Liver (tissue), 9 donors: ENCODE data around the gene RET. TPM values are rescaled to one million over a fixed set of nuclear protein-coding genes. Genes with fewer than 3 reads are reported as not detected.

Source experiments
- DNase-seq: peaks from one replicate; pipeline ENCODE4 v3.0.0-alpha.2; 2017; ENCODE audit warnings: low spot score
- H3K27ac ChIP-seq, 2 donors: one replicate each; pipeline ENCODE4 v1.7.0; 2013; ENCODE audit warnings: inconsistent platforms in 2 of 2, low read length in 2 of 2, control low read depth in 1 of 2, low read depth in 1 of 2, mild to moderate bottlenecking in 1 of 2
- H3K27me3 ChIP-seq, 4 donors: one replicate each; pipeline versions ENCODE4 v1.6.1 to v1.7.0; 2013; ENCODE audit warnings: low read length in 3 of 4, inconsistent platforms in 1 of 4, mild to moderate bottlenecking in 1 of 4, moderate library complexity in 1 of 4; ENCODE audit not compliant: control insufficient read depth in 4 of 4, insufficient read depth in 4 of 4
- H3K36me3 ChIP-seq, 4 donors: one replicate each; pipeline versions ENCODE4 v1.6.1 to v1.7.0; 2013; ENCODE audit warnings: low read length in 3 of 4, mild to moderate bottlenecking in 3 of 4, low read depth in 1 of 4, moderate library complexity in 1 of 4; ENCODE audit not compliant: control insufficient read depth in 4 of 4, insufficient read depth in 3 of 4
- H3K4me1 ChIP-seq, 4 donors: one replicate each; pipeline versions ENCODE4 v1.6.1 to v1.7.0; 2013; ENCODE audit warnings: low read length in 3 of 4, mild to moderate bottlenecking in 3 of 4, moderate library complexity in 1 of 4; ENCODE audit not compliant: control insufficient read depth in 4 of 4, insufficient read depth in 4 of 4
- H3K4me3 ChIP-seq, 3 donors: one replicate each; pipeline versions ENCODE4 v1.6.1 to v1.7.0; 2013; ENCODE audit warnings: low read length in 3 of 3, control low read depth in 1 of 3, low read depth in 1 of 3, mild to moderate bottlenecking in 1 of 3
- H3K9ac ChIP-seq, 2 donors: one replicate each; pipeline ENCODE4 v1.7.0; 2013; ENCODE audit warnings: low read length in 2 of 2, mild to moderate bottlenecking in 2 of 2, moderate library complexity in 2 of 2, control low read depth in 1 of 2, low read depth in 1 of 2
- H3K9me3 ChIP-seq, 4 donors: one replicate each; pipeline versions ENCODE4 v1.6.1 to v1.7.0; 2013; ENCODE audit warnings: low read length in 3 of 4; ENCODE audit not compliant: control insufficient read depth in 4 of 4
- ATF3 ChIP-seq: IDR thresholded peaks from 2 replicates; pipeline ENCODE4 v1.6.1; 2016; ENCODE audit warnings: antibody characterized with exemption
- CTCF ChIP-seq: fragments of 150-350 bp; IDR thresholded peaks from 2 replicates; pipeline ENCODE4 v1.5.1; 2017; ENCODE audit warnings: improper control_type of control experiment, low read depth, low read length; ENCODE audit not compliant: missing input control
- EGR1 ChIP-seq, 2 donors: IDR thresholded peaks; 2 replicates each; pipeline ENCODE4 v1.6.1; 2016 to 2018; ENCODE audit warnings: antibody characterized with exemption in 2 of 2, low read depth in 2 of 2
- FOXA2 ChIP-seq: IDR thresholded peaks from 2 replicates; pipeline ENCODE4 v1.6.1; 2016; ENCODE audit warnings: antibody characterized with exemption
- GABPA ChIP-seq, 2 donors: IDR thresholded peaks in 1 of 2; conservative IDR thresholded peaks in 1 of 2; 2 replicates each; pipeline ENCODE4 v1.6.1; 2016; ENCODE audit warnings: antibody characterized with exemption in 2 of 2, mild to moderate bottlenecking in 1 of 2, moderate library complexity in 1 of 2
- HNF4A ChIP-seq, 2 donors: conservative IDR thresholded peaks; 2 replicates each; pipeline ENCODE4 v1.6.1; 2016; ENCODE audit warnings: antibody characterized with exemption in 2 of 2, mild to moderate bottlenecking in 2 of 2
- JUND ChIP-seq, 2 donors: IDR thresholded peaks; 2 replicates each; pipeline ENCODE4 v1.6.1; 2016; ENCODE audit warnings: antibody characterized with exemption in 2 of 2
- MAX ChIP-seq: IDR thresholded peaks from 2 replicates; pipeline ENCODE4 v1.6.1; 2016; ENCODE audit warnings: antibody characterized with exemption
- NR2F2 ChIP-seq: IDR thresholded peaks from 2 replicates; pipeline ENCODE4 v1.6.1; 2016; ENCODE audit warnings: antibody characterized with exemption
- RAD21 ChIP-seq, 2 donors: IDR thresholded peaks; 2 replicates each; pipeline ENCODE4 v1.6.1; 2016; ENCODE audit warnings: antibody characterized with exemption in 2 of 2, mild to moderate bottlenecking in 2 of 2
- REST ChIP-seq: IDR thresholded peaks from 2 replicates; pipeline ENCODE4 v1.6.1; 2016; ENCODE audit warnings: antibody characterized with exemption, mild to moderate bottlenecking
- RXRA ChIP-seq, 2 donors: IDR thresholded peaks; 2 replicates each; pipeline ENCODE4 v1.6.1; 2017 to 2018; ENCODE audit warnings: antibody characterized with exemption in 2 of 2, mild to moderate bottlenecking in 1 of 2
- TAF1 ChIP-seq: conservative IDR thresholded peaks from 2 replicates; pipeline ENCODE4 v1.6.1; 2016; ENCODE audit warnings: antibody characterized with exemption, mild to moderate bottlenecking
- YY1 ChIP-seq: IDR thresholded peaks from 2 replicates; pipeline ENCODE4 v1.6.1; 2016; ENCODE audit warnings: antibody characterized with exemption, mild to moderate bottlenecking
- WGBS: extraction: QIAGEN DNeasy Blood & Tissue Kit; methylation state at CpG from one replicate; pipeline ENCODE4 v1.1.7; 2013; 5-methylcytosine and 5-hydroxymethylcytosine counted together
- polyA plus RNA-seq, 2 donors: library from polyadenylated mRNA; stranded (reverse) in 1 of 2; unstranded in 1 of 2; fragments of 200-250 nt in 1 of 2; fragments of >200 nt in 1 of 2; fragmentation: Nextera tagmentation in 1 of 2; extraction: Ambion mirVana in 1 of 2; gene quantifications; one replicate each; pipeline versions ENCODE4 v1.2.1 to v1.2.3, GENCODE V29; 2013 to 2015
- total RNA-seq, 2 donors: library from RNA; depleted of rRNA; stranded (reverse); fragments of >200 nt; gene quantifications; one replicate each; pipeline ENCODE4 v1.2.3, GENCODE V29; 2014
- donor health status: healthy.
- donor health status: healthy.
- donor health status: healthy.
- donor health status: healthy.
- donor health status: healthy.

Gene RET
- total and polyA plus RNA-seq, 4 donors, result 0.09 to 2.5 (median 0.33) TPM; not detected in 1

- TF ChIP-seq RXRA (IDR thresholded peaks at IDR 0.05), result peak in 1 of 2 donors; percentile 59
- TF ChIP-seq CTCF, result no peak
- Histone ChIP-seq H3K9ac (no peak overlapping the region), H3K4me3 (no peak overlapping the region), H3K36me3 (no peaks in the 10 kb centered on the region), H3K9me3 (no peaks in the 10 kb centered on the region), H3K27ac (peak overlapping the region in 1 of 2 donors; percentile 38), H3K27me3 (no peaks in the 10 kb centered on the region), H3K4me1 (peaks cover 0 to 16% (median 11%) of the 10 kb centered on the region in 4 donors)
- 77% methylated on average over 7 of the region's 7 CpGs for WGBS
- no peak for DNase-seq
Measured at GRCh38 chr10:43086321-43086942, 9.6 kb downstream of the RET start.

GRCh38 chr10:43089519-43089918 is 12.7 kb downstream of the RET start:
- Histone ChIP-seq H3K4me1 (peaks cover 0 to 16% (median 11%) of the 10 kb centered on the region in 4 donors), H3K27ac (no peak overlapping the region), H3K9me3 (no peaks in the 10 kb centered on the region), H3K36me3 (no peaks in the 10 kb centered on the region), H3K9ac (no peak overlapping the region), H3K27me3 (no peaks in the 10 kb centered on the region), H3K4me3 (no peak overlapping the region)
- no peak for DNase-seq
- WGBS, result 93% methylated on average over 10 of the region's 10 CpGs
- TF ChIP-seq YY1 (no peak), GABPA (IDR thresholded peaks at IDR 0.05 in 1 of 2, conservative IDR thresholded peaks at IDR 0.05 in 1 of 2) (no peak), HNF4A (conservative IDR thresholded peaks at IDR 0.05) (no peak), CTCF (no peak), JUND (IDR thresholded peaks at IDR 0.05) (no peak), EGR1 (IDR thresholded peaks at IDR 0.05; ENCODE audit: low read depth in 2 of 2) (no peak), NR2F2 (no peak), RAD21 (IDR thresholded peaks at IDR 0.05) (no peak), ATF3 (no peak)

- H3K27me3 ChIP-seq, result no peaks in the 10 kb centered on the region
- WGBS, result 75% methylated on average over 8 of the region's 8 CpGs
- no peak overlapping the region for H3K4me3 ChIP-seq
- DNase-seq, result no peak
- H3K4me1 ChIP-seq, result peaks cover 0 to 16% (median 11%) of the 10 kb centered on the region in 4 donors
- no peak overlapping the region for H3K27ac ChIP-seq
- H3K36me3 ChIP-seq, result no peaks in the 10 kb centered on the region
- no peak overlapping the region for H3K9ac ChIP-seq
- no peaks in the 10 kb centered on the region for H3K9me3 ChIP-seq
- TF ChIP-seq CTCF (no peak), EGR1 (IDR thresholded peaks at IDR 0.05; ENCODE audit: low read depth in 2 of 2) (no peak), FOXA2 (no peak), TAF1 (no peak), RAD21 (IDR thresholded peaks at IDR 0.05) (no peak), REST (no peak), MAX (no peak)
Measured at GRCh38 chr10:43090188-43090587, 13.3 kb downstream of the RET start.
